ENCODE measurements around the gene ATP6V0D1.

GRCh38 chr16:67463059-67463458 lies 17.9 kb downstream of the ATP6V0D1 start:
- TF ChIP-seq POLR2A (IDR thresholded peaks at IDR 0.05) (no peak), POLR2AphosphoS5 (IDR thresholded peaks at IDR 0.05) (no peak)
